Right lobe of liver (tissue), 4 donors: ENCODE data around the gene RALGPS1.

Source experiments
- CTCF ChIP-seq, 4 donors: fragments of 200-600 bp in 3 of 4; fragments of 450-650 bp in 1 of 4; IDR thresholded peaks; one replicate each; pipeline versions ENCODE4 v1.5.1 to v1.8.0; 2016 to 2022; ENCODE audit warnings: antibody characterized with exemption in 4 of 4, mild to moderate bottlenecking in 2 of 4
- POLR2A ChIP-seq: fragments of 450-650 bp; IDR thresholded peaks from one replicate; pipeline ENCODE4 v1.6.1; 2017; ENCODE audit warnings: antibody characterized with exemption, mild to moderate bottlenecking
- donor health status: DM: no; HTN: no; CAD: no.
- donor health status: DM: no; HTN: no; CAD: no.
- donor health status: DM: no; HTN: yes; CAD: no.

- TF ChIP-seq POLR2A (no peak), CTCF (IDR thresholded peaks at IDR 0.05) (no peak)
These were observed 28.4 kb upstream of the RALGPS1 start for GRCh38 chr9:126886034-126886822.
